ENCODE data around the gene IDI2. TPM values are rescaled to one million over a fixed set of nuclear protein-coding genes. Genes with fewer than 3 reads are reported as not detected.

The IDI2 gene
- total and polyA plus RNA-seq, 2 of the 13 experiments (the other 11 are each of a cell fraction or from before 2014, with no cell fraction given): not detected

- TF ChIP-seq ESRRA (CRISPR knock-in tag; IDR thresholded peaks at IDR 0.05; ENCODE audit: low read depth): peak; percentile 40; the same call in 1 of the 2 replicates
- TF ChIP-seq SPEN (CRISPR knock-in tag; IDR thresholded peaks at IDR 0.05; ENCODE audit: low read depth): peak; percentile 75
- TF ChIP-seq ZNF570 (CRISPR knock-in tag; IDR thresholded peaks at IDR 0.05; ENCODE audit: borderline replicate concordance): no peak
- no peak for TF ChIP-seq ZNF672 (CRISPR knock-in tag; IDR thresholded peaks at IDR 0.05)
- peak; percentile 36; the same call in 1 of the 2 replicates for TF ChIP-seq ZNF782 (CRISPR knock-in tag; IDR thresholded peaks at IDR 0.05; ENCODE audit: borderline replicate concordance)
- no peak for TF ChIP-seq MTA1 (CRISPR knock-in tag; IDR thresholded peaks at IDR 0.05; ENCODE audit: borderline replicate concordance)
- TF ChIP-seq, protein P1, sequence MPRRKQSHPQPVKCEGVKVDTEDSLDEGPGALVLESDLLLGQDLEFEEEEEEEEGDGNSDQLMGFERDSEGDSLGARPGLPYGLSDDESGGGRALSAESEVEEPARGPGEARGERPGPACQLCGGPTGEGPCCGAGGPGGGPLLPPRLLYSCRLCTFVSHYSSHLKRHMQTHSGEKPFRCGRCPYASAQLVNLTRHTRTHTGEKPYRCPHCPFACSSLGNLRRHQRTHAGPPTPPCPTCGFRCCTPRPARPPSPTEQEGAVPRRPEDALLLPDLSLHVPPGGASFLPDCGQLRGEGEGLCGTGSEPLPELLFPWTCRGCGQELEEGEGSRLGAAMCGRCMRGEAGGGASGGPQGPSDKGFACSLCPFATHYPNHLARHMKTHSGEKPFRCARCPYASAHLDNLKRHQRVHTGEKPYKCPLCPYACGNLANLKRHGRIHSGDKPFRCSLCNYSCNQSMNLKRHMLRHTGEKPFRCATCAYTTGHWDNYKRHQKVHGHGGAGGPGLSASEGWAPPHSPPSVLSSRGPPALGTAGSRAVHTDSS (CRISPR knock-in tag; conservative IDR thresholded peaks at IDR 0.05): no peak
- TF ChIP-seq ARNTL (CRISPR knock-in tag; IDR thresholded peaks at IDR 0.05): no peak
- TF ChIP-seq, protein P2, sequence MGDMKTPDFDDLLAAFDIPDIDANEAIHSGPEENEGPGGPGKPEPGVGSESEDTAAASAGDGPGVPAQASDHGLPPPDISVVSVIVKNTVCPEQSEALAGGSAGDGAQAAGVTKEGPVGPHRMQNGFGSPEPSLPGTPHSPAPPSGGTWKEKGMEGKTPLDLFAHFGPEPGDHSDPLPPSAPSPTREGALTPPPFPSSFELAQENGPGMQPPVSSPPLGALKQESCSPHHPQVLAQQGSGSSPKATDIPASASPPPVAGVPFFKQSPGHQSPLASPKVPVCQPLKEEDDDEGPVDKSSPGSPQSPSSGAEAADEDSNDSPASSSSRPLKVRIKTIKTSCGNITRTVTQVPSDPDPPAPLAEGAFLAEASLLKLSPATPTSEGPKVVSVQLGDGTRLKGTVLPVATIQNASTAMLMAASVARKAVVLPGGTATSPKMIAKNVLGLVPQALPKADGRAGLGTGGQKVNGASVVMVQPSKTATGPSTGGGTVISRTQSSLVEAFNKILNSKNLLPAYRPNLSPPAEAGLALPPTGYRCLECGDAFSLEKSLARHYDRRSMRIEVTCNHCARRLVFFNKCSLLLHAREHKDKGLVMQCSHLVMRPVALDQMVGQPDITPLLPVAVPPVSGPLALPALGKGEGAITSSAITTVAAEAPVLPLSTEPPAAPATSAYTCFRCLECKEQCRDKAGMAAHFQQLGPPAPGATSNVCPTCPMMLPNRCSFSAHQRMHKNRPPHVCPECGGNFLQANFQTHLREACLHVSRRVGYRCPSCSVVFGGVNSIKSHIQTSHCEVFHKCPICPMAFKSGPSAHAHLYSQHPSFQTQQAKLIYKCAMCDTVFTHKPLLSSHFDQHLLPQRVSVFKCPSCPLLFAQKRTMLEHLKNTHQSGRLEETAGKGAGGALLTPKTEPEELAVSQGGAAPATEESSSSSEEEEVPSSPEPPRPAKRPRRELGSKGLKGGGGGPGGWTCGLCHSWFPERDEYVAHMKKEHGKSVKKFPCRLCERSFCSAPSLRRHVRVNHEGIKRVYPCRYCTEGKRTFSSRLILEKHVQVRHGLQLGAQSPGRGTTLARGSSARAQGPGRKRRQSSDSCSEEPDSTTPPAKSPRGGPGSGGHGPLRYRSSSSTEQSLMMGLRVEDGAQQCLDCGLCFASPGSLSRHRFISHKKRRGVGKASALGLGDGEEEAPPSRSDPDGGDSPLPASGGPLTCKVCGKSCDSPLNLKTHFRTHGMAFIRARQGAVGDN (CRISPR knock-in tag; IDR thresholded peaks at IDR 0.05): peak; percentile 86
- no peak for TF ChIP-seq GTF3A (CRISPR knock-in tag; conservative IDR thresholded peaks at IDR 0.05)
- TF ChIP-seq ZNF558 (CRISPR knock-in tag; IDR thresholded peaks at IDR 0.05; ENCODE audit: borderline replicate concordance): no peak; the same call in 1 of the 2 replicates
- no peak for TF ChIP-seq ZNF75D (CRISPR knock-in tag; IDR thresholded peaks at IDR 0.05; ENCODE audit: borderline replicate concordance)
- TF ChIP-seq RFX5 (IDR thresholded peaks at IDR 0.05; ENCODE audit: low read depth, low read length): no peak
- TF ChIP-seq HIC2 (CRISPR knock-in tag; IDR thresholded peaks at IDR 0.05; ENCODE audit: low read depth): no peak
- TF ChIP-seq, protein P3, sequence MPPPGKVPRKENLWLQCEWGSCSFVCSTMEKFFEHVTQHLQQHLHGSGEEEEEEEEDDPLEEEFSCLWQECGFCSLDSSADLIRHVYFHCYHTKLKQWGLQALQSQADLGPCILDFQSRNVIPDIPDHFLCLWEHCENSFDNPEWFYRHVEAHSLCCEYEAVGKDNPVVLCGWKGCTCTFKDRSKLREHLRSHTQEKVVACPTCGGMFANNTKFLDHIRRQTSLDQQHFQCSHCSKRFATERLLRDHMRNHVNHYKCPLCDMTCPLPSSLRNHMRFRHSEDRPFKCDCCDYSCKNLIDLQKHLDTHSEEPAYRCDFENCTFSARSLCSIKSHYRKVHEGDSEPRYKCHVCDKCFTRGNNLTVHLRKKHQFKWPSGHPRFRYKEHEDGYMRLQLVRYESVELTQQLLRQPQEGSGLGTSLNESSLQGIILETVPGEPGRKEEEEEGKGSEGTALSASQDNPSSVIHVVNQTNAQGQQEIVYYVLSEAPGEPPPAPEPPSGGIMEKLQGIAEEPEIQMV (CRISPR knock-in tag; IDR thresholded peaks at IDR 0.05; ENCODE audit: low read depth): peak; percentile 43; the same call in 1 of the 2 replicates
- TF ChIP-seq GATAD1 (CRISPR knock-in tag; IDR thresholded peaks at IDR 0.05): peak; percentile 92
Observed at GRCh38 chr10:1056326-1057105, 30.9 kb upstream of the IDI2 start, which contains the start of gene WDR37 (continued).
